Natural killer cell (primary cell): Measurements from ENCODE around the gene PKM. TPM values are rescaled to one million over a fixed set of nuclear protein-coding genes. Genes with fewer than 3 reads are reported as not detected.

Source experiments
- ATAC-seq, 3 donors: fragments of 150-1000 bp in 2 of 3; fragments of 200-7000 bp in 1 of 3; cut with Tn5 transposase; 1 replicate in 1 of 3; 2 replicates in 2 of 3; pipeline ENCODE4 v1.10.0; 2021; ENCODE audit warnings: mild to moderate bottlenecking in 2 of 3, moderate library complexity in 2 of 3
- DNase-seq, 2 donors: peaks; one replicate each; pipeline versions ENCODE4 v3.0.0 to v3.0.0-alpha.2; 2013 to 2021; ENCODE audit warnings: mixed read lengths in 1 of 2
- H3K27ac ChIP-seq: one replicate; pipeline ENCODE4 v1.5.1; 2013; ENCODE audit warnings: mild to moderate bottlenecking, low read length
- H3K27me3 ChIP-seq: one replicate; pipeline ENCODE4 v1.6.1; 2013; ENCODE audit warnings: low read length; ENCODE audit not compliant: control insufficient read depth, insufficient read depth
- H3K36me3 ChIP-seq: one replicate; pipeline ENCODE4 v1.6.1; 2013; ENCODE audit warnings: low read length; ENCODE audit not compliant: control insufficient read depth, insufficient read depth
- H3K4me1 ChIP-seq: one replicate; pipeline ENCODE4 v1.6.1; 2013; ENCODE audit warnings: low read length; ENCODE audit not compliant: control insufficient read depth, insufficient read depth
- H3K4me3 ChIP-seq: one replicate; pipeline ENCODE4 v1.5.1; 2013; ENCODE audit warnings: low read length
- H3K9me3 ChIP-seq: one replicate; pipeline ENCODE4 v1.6.1; 2013; ENCODE audit warnings: low read length; ENCODE audit not compliant: control insufficient read depth, insufficient read depth
- H3K27ac Mint-ChIP-seq, 2 donors: one replicate each; pipeline ENCODE4 v1.8.0; 2022; ENCODE audit warnings: mild to moderate bottlenecking in 2 of 2, mixed read lengths in 2 of 2, moderate library complexity in 1 of 2
- H3K27me3 Mint-ChIP-seq, 2 donors: one replicate each; pipeline ENCODE4 v1.8.0; 2022; ENCODE audit warnings: low read depth in 2 of 2, mixed read lengths in 2 of 2
- H3K36me3 Mint-ChIP-seq: one replicate; pipeline ENCODE4 v1.8.0; 2022; ENCODE audit warnings: mixed read lengths
- H3K4me1 Mint-ChIP-seq, 2 donors: one replicate each; pipeline ENCODE4 v1.8.0; 2022; ENCODE audit warnings: mixed read lengths in 2 of 2
- H3K4me3 Mint-ChIP-seq: one replicate; pipeline ENCODE4 v1.8.0; 2022; ENCODE audit warnings: mild to moderate bottlenecking, moderate library complexity, mixed read lengths
- H3K9me3 Mint-ChIP-seq, 2 donors: one replicate each; pipeline ENCODE4 v1.8.0; 2022; ENCODE audit warnings: mixed read lengths in 2 of 2
- WGBS: methylation state at CpG from one replicate; pipeline ENCODE4 v1.1.7; 2013; ENCODE audit warnings: missing lambda C conversion rate; ENCODE audit not compliant: insufficient coverage; 5-methylcytosine and 5-hydroxymethylcytosine counted together
- intact Hi-C: fragments of 100-400 bp; cut with micrococcal nuclease; formaldehyde crosslinking; loops from one replicate; pipeline ENCODE4 v1.14.2; 2022
- total RNA-seq, 4 donors: library from RNA; stranded (reverse); fragments of 120-200 nt in 1 of 4; gene quantifications; one replicate each; pipeline versions ENCODE4 v1.2.3 to v1.2.4, GENCODE V29; 2013 to 2022
- TF ChIP-seq, protein P1 (sequence below): fragments of 200-600 bp; IDR thresholded peaks from one replicate; pipeline ENCODE4 v1.8.0; 2022; ENCODE audit warnings: antibody characterized with exemption

The PKM gene
- total RNA-seq, 3 donors from 2014 or later (not counting 1 experiment from before 2014, with no cell fraction given): 121 to 180 (median 155) TPM

DNA sequence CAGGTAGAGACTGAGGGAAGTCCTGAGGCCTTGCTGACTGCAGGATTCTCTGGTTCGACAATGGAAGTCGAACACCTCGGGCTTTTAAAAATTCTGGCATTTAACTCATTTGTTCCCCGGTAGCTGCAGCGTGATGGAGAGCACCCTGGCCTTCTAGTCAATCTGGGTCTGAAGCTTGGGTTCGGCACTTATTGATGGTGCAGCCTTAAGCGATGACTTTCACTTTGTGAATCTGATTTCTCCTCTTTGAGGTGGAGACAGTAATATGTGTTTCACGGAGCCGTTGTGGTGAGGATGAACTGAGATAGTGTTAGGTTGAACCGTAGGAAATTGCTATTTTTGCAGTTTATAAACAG lies 42.0 kb upstream of the PKM start:
- Histone ChIP-seq H3K27me3 (no peaks in the 10 kb centered on the region), H3K27ac (peak overlapping the region; percentile 79), H3K4me1 (peaks cover 15% of the 10 kb centered on the region), H3K9me3 (no peaks in the 10 kb centered on the region), H3K36me3 (peaks cover under 1% of the 10 kb centered on the region), H3K4me3 (peak overlapping the region; percentile 43)
- intact Hi-C loops: loop anchor here (1.0 to 5.0 kb wide), 3 partner anchors 44 to 156 kb away; partner anchors contain the start of gene GRAMD2A
- H3K4me3 Mint-ChIP-seq: peak overlapping the region; percentile 91
- TF ChIP-seq, protein P1, sequence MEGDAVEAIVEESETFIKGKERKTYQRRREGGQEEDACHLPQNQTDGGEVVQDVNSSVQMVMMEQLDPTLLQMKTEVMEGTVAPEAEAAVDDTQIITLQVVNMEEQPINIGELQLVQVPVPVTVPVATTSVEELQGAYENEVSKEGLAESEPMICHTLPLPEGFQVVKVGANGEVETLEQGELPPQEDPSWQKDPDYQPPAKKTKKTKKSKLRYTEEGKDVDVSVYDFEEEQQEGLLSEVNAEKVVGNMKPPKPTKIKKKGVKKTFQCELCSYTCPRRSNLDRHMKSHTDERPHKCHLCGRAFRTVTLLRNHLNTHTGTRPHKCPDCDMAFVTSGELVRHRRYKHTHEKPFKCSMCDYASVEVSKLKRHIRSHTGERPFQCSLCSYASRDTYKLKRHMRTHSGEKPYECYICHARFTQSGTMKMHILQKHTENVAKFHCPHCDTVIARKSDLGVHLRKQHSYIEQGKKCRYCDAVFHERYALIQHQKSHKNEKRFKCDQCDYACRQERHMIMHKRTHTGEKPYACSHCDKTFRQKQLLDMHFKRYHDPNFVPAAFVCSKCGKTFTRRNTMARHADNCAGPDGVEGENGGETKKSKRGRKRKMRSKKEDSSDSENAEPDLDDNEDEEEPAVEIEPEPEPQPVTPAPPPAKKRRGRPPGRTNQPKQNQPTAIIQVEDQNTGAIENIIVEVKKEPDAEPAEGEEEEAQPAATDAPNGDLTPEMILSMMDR: no peak
- no peak for DNase-seq
- H3K9me3 Mint-ChIP-seq: no peaks in the 10 kb centered on the region
- peaks cover 42% of the 10 kb centered on the region in 2 donors for H3K4me1 Mint-ChIP-seq
- peak overlapping the region; percentile 90 to 93 for H3K27ac Mint-ChIP-seq
- no peaks in the 10 kb centered on the region for H3K36me3 Mint-ChIP-seq
- peaks cover 0 to 2% of the 10 kb centered on the region in 2 donors for H3K27me3 Mint-ChIP-seq
- no peak for ATAC-seq
- WGBS: 52% methylated on average over 7 of the region's 10 CpGs

GRCh38 chr15:72272213-72272996 lies 41.4 kb upstream of the PKM start, which contains the start of gene PARP6:
TSS of gene PARP6 (minus strand) at chr15:72272554. CDS start at chr15:72267477, 5,077 bp downstream.
- Histone ChIP-seq H3K27me3 (no peaks in the 10 kb centered on the region), H3K27ac (peak within 1 kb of the TSS; percentile 87), H3K4me3 (peak within 1 kb of the TSS; percentile 82), H3K9me3 (no peaks in the 10 kb centered on the region), H3K36me3 (peaks cover 3% of the 10 kb centered on the region), H3K4me1 (peaks cover 15% of the 10 kb centered on the region)
- H3K9me3 Mint-ChIP-seq: no peaks in the 10 kb centered on the region
- DNase-seq: peak; percentile 95 to 99
- peaks cover 0 to 2% of the 10 kb centered on the region in 2 donors for H3K27me3 Mint-ChIP-seq
- peak within 1 kb of the TSS; percentile 90 to 93 for H3K27ac Mint-ChIP-seq
- WGBS: under 1% methylated on average over 82 of the region's 82 CpGs
- intact Hi-C loops: loop anchor here (1.0 to 5.0 kb wide), 3 partner anchors 44 to 155 kb away; partner anchors contain the start of gene GRAMD2A
- H3K4me3 Mint-ChIP-seq: peak within 1 kb of the TSS; percentile 91
- ATAC-seq: peak; percentile 94 to 98 (median 96)
- TF ChIP-seq, protein P1: peak; percentile 30
- H3K36me3 Mint-ChIP-seq: no peaks in the 10 kb centered on the region
- peaks cover 42% of the 10 kb centered on the region in 2 donors for H3K4me1 Mint-ChIP-seq

- peaks cover 8% of the 10 kb centered on the region for H3K36me3 ChIP-seq
Observed at GRCh38 chr15:72271895-72272212, 40.9 kb upstream of the PKM start.

More at GRCh38 chr15:72271895-72272212, 40.9 kb upstream of the PKM start:
- peak; percentile 0 to 1 (median 1) for ATAC-seq
- H3K27ac Mint-ChIP-seq: peak overlapping the region; percentile 90 to 93
- TF ChIP-seq, protein P1: no peak
- H3K27ac ChIP-seq: peak overlapping the region; percentile 87
- peak in 1 of 2 donors; percentile 45 for DNase-seq
- no peaks in the 10 kb centered on the region for H3K9me3 Mint-ChIP-seq
- WGBS: 3% methylated on average over 13 of the region's 13 CpGs
- intact Hi-C loops: loop anchor here (1.0 to 5.0 kb wide), 3 partner anchors 43 to 155 kb away; partner anchors contain the start of gene GRAMD2A
- H3K4me3 ChIP-seq: peak overlapping the region; percentile 82
- H3K27me3 Mint-ChIP-seq: peaks cover 0 to 2% of the 10 kb centered on the region in 2 donors
- H3K4me1 Mint-ChIP-seq: peaks cover 42% of the 10 kb centered on the region in 2 donors
- H3K9me3 ChIP-seq: no peaks in the 10 kb centered on the region
- peaks cover 15% of the 10 kb centered on the region for H3K4me1 ChIP-seq
- H3K36me3 Mint-ChIP-seq: no peaks in the 10 kb centered on the region
- H3K4me3 Mint-ChIP-seq: peak overlapping the region; percentile 78
- no peaks in the 10 kb centered on the region for H3K27me3 ChIP-seq
